ENCODE data around the gene TBC1D21.

- TF ChIP-seq CTCF (IDR thresholded peaks at IDR 0.05) (no peak), POLR2A (IDR thresholded peaks at IDR 0.05) (no peak)
These were observed 15.8 kb downstream of the TBC1D21 start for GRCh38 chr15:73889053-73889761.

All from right lobe of liver (tissue), 4 donors.